Kidney glomerular epithelial cell (primary cell): Measurements from ENCODE around the gene PGM2L1.
"Not testable (repeated sequence)": the region's sequence is repeated elsewhere in the genome, so short reads cannot be mapped to it uniquely, and the experiment has no call there.

Experiments
- DNase-seq: peaks from one replicate; lab custom pipeline; 2025; lab: John Stamatoyannopoulos, UW

PGM2L1 gene

GRCh38 chr11:74333193-74333592 lies 65.0 kb downstream of the PGM2L1 start:
- no peak for DNase-seq

DNA sequence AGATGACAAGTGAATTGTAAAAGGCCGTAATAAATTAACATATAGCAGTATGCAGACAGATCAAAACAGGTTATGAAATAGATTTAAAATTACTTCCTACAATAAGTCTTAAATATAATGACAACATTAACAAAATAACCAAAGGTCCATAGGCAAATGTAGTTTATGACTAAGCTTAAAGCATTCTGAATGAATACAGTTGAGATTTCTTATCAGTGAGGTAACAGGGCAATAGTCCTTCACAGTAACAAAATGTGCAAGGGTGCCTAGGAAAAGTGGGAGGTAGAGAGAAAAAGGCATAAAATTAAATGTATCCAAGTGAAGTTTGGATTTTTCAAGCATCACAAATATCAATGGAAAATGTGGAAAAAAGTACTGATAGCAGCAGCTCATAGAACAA lies 65.9 kb downstream of the PGM2L1 start:
- no peak for DNase-seq

DNA sequence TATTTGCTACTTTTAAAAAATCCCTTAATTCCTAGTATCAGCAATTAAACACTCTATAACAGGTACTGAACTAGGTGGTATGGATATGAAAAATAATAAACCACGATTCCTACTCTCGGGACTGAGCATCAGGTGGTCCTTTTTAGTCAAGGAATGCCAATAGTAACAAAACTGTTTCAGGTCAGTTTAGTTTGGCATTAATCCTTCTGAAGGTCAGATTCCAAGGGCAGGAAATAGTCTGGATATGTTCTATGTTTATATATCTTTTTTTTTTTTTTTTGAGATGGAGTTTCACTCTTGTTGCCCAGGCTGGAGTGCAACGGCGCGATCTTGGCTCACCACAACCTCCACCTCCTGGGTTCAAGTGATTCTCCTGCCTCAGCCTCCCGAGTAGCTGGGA lies 67.2 kb downstream of the PGM2L1 start:
- not testable (repeated sequence) for DNase-seq

- DNase-seq: peak; percentile 80
These were observed 68.0 kb downstream of the PGM2L1 start for GRCh38 chr11:74330075-74330858.

DNA sequence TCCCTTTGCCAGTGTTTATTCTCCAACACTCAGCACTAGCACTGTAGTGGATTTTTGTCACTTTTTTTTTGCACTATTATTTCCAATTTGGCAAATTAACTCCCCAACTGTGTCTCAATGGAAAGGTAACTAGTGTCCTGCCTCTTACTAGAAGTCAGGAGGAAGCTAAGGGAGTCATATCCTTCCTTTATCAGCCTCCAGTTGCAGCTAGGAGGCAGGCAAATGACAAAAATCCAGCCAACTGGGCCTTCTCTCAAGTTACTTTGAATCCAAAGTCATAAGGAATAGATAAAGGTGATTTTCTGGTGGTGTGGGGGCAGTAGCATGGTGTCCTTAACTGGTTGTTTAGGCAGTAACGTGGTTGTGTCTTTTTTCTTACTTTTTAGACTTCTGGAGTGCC lies 71.2 kb downstream of the PGM2L1 start:
- DNase-seq: no peak

- DNase-seq: no peak
These were observed 71.6 kb downstream of the PGM2L1 start for GRCh38 chr11:74326665-74327064.

DNA sequence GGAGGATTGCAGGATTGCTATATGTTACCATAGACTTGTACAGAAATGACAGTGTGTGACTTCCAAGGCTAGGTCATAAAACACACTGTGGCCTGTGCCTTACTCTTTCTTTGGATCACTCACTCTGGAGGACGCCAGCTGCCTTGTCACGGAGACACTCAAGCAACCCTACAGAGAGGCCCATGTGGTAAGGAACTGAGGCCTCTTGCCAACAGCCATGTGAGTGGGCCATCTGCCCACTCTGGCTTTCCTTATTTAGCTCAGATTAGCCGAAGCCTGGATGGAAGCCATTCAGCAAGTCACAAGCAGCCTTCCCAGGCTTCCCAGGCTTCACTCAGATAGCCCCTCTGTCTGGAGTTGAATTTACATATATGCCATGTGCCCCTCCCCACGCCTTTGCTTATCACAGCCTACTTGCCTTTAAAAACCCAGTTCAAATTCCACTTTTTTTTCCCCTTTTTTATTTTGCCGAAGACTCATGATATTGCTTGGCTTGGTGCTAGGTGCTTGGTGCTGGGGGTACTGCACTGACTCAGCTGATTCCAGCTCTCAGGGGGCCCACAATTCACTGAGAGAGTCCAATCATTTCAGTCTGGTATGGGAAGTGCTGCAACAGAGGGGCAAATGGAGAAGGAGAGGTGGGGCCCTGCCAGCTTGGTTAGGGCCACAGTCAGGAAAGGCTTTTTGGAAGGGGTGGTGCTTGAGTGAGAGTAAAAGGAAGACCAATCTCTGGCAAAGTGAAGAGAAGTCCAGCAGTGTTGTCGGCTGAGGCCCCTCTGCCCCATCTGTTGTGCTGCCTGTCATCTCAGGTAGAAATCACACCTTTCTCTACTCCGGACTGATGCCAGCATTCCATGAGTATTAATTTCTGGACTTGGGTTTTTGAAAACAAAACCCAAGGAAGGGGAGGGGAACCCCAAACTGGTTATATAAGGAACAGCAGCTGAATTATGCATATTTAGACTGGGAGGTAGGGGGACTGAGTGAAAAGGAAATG lies 72.3 kb downstream of the PGM2L1 start:
- DNase-seq: no peak

GRCh38 chr11:74322667-74323066 lies 75.6 kb downstream of the PGM2L1 start:
- DNase-seq: no peak

GRCh38 chr11:74321487-74322188 lies 76.6 kb downstream of the PGM2L1 start:
- DNase-seq: no peak

DNA sequence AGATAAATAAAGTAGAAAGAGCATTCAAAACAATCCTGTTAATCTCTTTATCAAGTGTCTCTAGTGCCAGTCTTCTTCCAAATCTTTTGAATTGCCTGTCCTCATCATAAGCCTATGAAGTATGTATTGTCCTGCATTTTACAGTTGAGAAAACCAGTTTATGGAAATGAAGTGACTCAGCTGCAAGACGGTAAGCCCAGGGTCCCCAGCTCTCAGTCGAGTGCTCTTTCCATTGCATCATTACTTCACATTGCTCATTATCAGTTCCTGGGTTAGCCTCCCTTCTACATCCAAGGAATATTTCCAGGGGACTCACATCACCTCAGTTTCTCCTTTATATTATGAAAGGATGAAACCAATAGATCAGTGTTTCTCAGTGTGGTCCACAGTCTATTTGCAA lies 77.7 kb downstream of the PGM2L1 start:
- no peak for DNase-seq

DNA sequence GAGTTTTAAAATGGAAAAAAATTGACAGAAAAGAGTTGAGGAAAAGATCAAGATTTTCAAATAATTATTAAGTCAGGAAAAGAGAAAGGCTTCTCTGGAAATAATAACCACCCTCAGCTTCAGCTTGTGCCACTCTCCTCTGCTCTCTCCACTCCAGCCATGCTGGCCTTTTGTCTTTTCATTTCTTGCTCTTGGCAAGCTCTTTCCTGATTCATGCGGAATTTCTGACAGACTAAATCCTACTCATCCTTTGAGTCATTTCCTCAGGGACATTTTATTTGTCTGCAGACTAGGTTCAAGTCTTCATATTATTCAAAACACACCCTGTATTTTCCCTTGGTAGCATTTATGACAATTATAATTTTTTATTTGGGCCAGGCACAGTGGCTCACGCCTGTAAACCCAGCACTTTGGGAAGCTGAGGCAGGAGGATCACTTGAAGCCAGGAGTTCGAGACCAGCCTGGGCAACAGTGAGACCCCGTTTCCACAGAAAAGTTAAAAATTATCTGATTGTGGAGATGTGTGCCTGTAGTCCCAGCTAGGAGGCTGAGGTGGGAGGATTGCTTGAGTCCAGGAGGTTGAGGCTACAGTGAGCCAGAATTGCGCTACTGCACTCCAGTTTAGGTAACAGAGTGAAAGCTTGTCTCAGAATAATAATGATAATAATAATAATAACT lies 79.0 kb downstream of the PGM2L1 start:
- peak; percentile 75 for DNase-seq

- DNase-seq: no peak
These were observed 79.8 kb downstream of the PGM2L1 start for GRCh38 chr11:74318241-74318932.

DNA sequence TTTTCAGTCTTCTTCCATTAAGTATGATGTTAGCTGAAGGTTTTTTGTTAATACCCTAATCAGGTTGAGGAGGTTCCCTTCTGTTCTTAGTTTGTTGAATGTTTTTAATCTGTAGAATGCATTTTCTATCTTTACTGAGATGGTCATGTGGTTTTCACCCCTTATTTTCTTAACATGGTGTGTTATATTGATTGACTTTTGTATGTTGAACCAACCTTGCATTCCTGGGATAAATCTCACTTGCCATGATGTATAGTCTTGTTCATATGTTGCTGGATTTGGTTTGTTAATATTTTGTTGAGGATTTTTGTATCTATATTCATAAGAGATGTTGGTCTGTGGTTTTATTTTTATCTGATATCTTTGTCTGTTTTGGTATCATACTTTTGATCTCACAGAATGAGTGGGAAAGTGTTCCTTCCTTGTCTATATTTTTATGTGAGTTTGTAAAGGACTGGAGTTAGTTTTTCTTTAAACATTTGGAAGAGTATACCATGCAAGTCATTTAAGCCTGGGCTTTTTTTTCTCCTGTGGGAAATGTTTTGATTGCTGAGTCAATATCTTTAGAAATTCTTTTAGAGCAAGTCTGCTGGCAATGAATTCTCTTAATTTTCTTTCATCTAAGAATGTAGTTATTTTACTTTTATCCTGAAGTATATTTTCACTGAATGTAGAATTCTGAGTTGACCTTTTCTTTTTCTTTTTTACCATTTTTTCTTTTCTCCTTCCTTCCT lies 81.3 kb downstream of the PGM2L1 start:
- DNase-seq: no peak

DNA sequence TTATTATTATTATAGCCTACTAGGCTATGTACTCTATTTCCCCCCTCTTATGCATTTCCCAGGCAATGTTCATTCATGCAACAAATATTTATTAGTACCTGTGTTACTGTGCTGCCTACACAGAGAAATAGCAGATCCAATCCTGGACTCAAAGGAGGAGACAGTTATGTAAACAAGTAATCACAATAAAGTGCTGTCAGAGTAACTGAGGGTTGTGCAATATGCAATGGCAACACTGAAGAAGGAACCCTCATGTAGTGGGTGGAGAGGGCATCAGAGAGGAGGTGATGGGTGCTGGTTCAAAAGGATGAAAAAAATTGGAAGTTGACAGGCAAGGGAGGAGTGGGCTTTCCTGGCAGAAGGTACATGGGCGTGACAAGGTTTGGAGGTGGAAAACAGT lies 85.9 kb downstream of the PGM2L1 start:
- peak; percentile 21 for DNase-seq

DNA sequence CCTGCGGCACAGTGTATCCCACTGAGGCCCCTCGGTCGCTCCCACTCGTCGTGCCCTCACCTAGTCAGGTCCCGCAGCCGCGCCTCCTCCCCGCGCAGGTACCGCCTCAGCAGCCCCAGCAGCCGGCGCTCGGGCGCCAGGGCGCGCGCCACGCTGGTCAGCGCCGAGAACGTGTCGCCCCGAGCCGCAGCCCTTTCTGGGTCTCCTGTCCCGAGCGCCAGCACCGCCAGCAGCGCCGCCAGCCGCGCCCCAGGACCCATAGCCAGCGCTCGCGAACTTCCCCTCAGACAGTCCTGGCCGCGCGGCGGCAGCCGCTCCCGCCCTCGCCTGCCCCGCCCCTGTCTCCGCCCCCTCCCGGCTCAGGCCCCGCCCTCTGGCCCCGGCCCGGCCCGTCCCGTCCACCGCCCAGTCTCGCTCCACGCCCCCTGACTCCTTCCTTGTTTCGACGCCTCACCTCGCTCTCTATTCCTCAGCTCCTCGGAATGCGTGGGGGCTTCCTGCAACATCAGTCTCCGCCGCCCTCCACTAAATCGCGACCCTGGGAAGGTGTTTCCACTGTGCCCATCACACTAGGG lies 86.8 kb downstream of the PGM2L1 start, which contains the start of gene P4HA3:
Gene P4HA3 (minus strand): TSS at position 289 of the 575 bp plus-strand sequence. CDS start 29 bp downstream, at position 260.
- peak; percentile 20 for DNase-seq

DNA sequence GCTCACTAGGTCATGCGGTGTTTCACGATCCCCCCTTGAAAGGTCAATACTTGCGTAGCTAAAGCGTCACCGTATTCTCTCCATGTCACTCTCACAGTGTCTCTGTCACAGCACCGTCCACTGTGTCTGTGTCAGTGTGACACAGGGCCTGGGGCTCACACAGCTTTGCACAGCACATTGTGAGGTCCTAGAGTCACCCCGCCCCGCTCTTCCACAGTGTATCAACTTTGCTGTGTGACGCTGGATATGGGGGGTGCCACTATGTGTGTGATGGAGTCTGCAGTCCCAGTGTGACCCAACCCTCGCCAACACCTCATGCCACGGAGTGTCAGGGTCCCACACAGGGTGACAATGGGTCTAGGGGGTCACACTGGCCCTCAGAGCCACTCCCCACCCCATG lies 87.4 kb downstream of the PGM2L1 start:
- DNase-seq: no peak

DNA sequence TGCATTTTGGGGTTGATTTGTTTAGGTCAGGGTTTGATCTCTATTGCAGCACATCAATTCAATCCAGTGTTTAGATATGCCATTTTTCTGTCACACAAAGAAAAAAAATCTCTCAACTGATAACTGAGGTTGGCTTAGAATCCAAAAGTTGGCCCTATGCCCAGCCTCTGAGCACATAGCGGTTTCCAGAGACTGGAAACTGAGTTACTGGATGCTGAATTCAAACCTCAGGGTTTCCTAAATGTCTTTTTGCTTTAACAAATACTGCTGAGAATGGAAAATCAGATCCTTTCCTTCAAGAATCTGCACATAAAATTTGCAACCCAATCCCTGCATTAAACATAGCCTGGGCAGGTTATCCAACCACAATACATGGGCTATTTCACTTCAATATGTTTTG lies 90.8 kb downstream of the PGM2L1 start:
- no peak for DNase-seq

DNA sequence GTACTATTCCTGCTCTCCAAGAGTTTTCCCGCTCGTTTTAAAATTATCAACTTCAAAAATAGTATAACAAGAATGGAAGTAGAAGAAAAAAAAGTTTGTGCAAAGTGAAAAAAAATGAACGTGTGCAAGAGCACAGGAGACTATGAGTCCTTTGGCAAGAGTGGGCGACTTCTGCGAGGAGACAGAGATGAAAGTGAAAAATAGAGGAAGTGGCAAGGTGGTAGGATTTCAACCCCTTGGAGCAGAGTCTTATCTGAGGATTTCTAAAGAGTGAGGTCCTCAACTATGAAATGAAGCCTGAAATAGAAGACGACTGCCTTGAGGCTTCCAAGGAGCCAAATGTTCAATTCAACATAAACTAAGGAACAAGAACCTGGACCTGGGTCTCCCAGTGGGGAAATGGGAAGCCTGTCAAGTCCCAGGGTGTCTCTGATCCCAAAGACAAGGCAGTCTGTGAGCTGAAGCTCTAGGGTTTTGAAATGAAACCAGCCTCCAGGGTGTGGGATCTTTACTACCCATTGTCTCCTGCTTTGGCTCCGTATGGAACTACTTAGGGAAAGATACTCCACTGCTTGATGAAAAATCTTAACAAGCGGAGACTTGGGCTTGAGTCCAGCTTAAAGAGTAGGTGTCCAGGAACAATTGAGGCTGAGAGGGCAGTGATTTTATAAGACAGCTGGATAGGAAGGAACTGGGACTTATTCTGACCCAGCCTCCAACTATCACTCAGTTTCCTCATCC lies 91.6 kb downstream of the PGM2L1 start:
- DNase-seq: no peak

- DNase-seq: no peak
These were observed 99.2 kb downstream of the PGM2L1 start for GRCh38 chr11:74299015-74299414.
